Measurements from ENCODE around the gene BRINP1. TPM values are rescaled to one million over a fixed set of nuclear protein-coding genes. Genes with fewer than 3 reads are reported as not detected.

The BRINP1 gene
- total RNA-seq, 2 experiments from 2014 or later: not detected

DNA sequence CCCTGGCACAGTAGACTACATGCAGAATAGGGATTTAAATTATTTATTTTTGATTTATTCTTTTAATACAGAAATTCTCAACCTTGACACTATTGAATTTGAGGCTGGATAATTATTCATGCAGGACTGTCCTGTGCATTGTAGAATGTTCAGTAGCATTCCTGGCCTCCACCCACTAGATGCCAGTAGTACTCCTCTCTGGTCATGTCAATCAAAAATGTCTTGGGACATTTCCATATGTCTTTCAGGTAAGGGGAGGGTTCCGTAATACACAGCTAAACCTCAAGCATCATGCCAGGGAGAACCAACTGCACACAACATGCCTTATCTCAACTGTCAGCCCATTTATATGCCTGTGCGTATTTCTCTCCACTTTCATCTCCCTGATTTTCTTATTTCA is 231.8 kb downstream of the BRINP1 start:
- POLR2A ChIA-PET: no interaction called here

DNA sequence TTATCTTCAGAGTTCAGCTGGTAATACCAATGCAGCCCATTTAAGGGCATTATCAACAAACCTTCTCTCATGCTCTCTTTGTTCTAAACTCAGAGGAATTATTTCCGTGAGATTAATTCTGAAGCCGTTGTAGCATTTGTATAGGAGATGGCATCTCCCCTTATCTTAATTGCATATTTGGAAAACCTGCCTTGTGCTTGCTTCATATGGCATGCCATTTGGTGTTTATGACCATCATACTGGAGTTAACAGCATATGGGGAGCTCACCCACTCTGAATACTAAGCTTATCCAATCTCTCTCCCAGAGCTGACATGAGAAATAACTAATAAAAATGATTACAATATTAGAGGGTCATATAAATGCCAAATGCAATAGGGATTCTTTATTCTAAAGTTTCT is 243.2 kb downstream of the BRINP1 start:
- peaks cover 4% of the 10 kb centered on the region for H3K9me3 Mint-ChIP-seq

More for the DNA sequence above, 231.8 kb downstream of the BRINP1 start:
- TF ChIP-seq, protein P1, sequence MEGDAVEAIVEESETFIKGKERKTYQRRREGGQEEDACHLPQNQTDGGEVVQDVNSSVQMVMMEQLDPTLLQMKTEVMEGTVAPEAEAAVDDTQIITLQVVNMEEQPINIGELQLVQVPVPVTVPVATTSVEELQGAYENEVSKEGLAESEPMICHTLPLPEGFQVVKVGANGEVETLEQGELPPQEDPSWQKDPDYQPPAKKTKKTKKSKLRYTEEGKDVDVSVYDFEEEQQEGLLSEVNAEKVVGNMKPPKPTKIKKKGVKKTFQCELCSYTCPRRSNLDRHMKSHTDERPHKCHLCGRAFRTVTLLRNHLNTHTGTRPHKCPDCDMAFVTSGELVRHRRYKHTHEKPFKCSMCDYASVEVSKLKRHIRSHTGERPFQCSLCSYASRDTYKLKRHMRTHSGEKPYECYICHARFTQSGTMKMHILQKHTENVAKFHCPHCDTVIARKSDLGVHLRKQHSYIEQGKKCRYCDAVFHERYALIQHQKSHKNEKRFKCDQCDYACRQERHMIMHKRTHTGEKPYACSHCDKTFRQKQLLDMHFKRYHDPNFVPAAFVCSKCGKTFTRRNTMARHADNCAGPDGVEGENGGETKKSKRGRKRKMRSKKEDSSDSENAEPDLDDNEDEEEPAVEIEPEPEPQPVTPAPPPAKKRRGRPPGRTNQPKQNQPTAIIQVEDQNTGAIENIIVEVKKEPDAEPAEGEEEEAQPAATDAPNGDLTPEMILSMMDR (IDR thresholded peaks at IDR 0.05): no peak
- H3K36me3 ChIP-seq (ENCODE audit: insufficient read depth, low read length): no peaks in the 10 kb centered on the region
- DNase-seq (no peak), ATAC-seq (ENCODE audit: poor library complexity) (no peak)
- H3K27ac ChIP-seq (ENCODE audit: low read depth in 1 of 2, low read length in 2 of 2): no peak overlapping the region
- H3K36me3 Mint-ChIP-seq (ENCODE audit: low read depth): no peaks in the 10 kb centered on the region
- no peaks in the 10 kb centered on the region for H3K27me3 ChIP-seq (ENCODE audit: control insufficient read depth in 1 of 2, insufficient read depth in 2 of 2, low read length in 2 of 2)
- H3K9me3 ChIP-seq (ENCODE audit: control insufficient read depth in 1 of 2, insufficient read depth in 1 of 2, low read length in 2 of 2): no peaks in the 10 kb centered on the region
- H3K4me3 ChIP-seq (ENCODE audit: low read length): no peak overlapping the region
- H3K4me1 ChIP-seq (ENCODE audit: insufficient read depth, low read length): no peaks in the 10 kb centered on the region
- no peak overlapping the region for H3K4me3 Mint-ChIP-seq
- CTCF ChIA-PET: no interaction called here
- intact Hi-C loops (cut with DNase I, micrococcal nuclease): no loop called here
- H3K27ac Mint-ChIP-seq: no peak overlapping the region
- H3K27me3 Mint-ChIP-seq: no peaks in the 10 kb centered on the region
- H3K9me3 Mint-ChIP-seq: peaks cover 5% of the 10 kb centered on the region
- H3K4me1 Mint-ChIP-seq (ENCODE audit: low read depth): no peaks in the 10 kb centered on the region

DNA sequence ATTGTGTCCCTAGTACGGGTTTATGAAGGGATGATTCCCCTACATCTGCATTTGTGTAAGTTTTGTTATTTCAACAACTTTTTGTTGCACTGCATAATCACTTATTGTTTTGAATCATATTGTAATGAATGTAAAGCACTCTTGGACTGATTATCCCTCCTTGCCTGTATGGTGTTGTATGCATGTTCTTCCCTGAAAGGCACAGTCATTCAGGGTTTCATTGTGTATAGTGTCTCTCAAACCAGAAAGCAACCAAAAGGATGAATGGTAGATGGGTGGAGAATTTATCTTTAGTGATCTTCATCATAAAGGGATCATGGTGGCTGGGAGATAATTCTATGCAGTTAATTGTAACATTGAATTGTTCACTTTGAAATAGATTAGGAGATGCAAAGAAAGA is 247.3 kb downstream of the BRINP1 start:
- DNase-seq (no peak), ATAC-seq (ENCODE audit: poor library complexity) (no peak)
- intact Hi-C loops (cut with DNase I, micrococcal nuclease): no loop called here
- TF ChIP-seq, protein P1 (IDR thresholded peaks at IDR 0.05): no peak
- Mint-ChIP-seq H3K4me1 (ENCODE audit: low read depth) (no peaks in the 10 kb centered on the region), H3K27me3 (no peaks in the 10 kb centered on the region), H3K9me3 (no peaks in the 10 kb centered on the region), H3K36me3 (ENCODE audit: low read depth) (no peaks in the 10 kb centered on the region), H3K27ac (no peak overlapping the region), H3K4me3 (no peak overlapping the region)
- Histone ChIP-seq H3K4me3 (ENCODE audit: low read length) (no peak overlapping the region), H3K4me1 (ENCODE audit: insufficient read depth, low read length) (no peaks in the 10 kb centered on the region), H3K9me3 (ENCODE audit: control insufficient read depth in 1 of 2, insufficient read depth in 1 of 2, low read length in 2 of 2) (peaks cover 0 to 6% of the 10 kb centered on the region in 2 experiments), H3K27me3 (ENCODE audit: control insufficient read depth in 1 of 2, insufficient read depth in 2 of 2, low read length in 2 of 2) (no peaks in the 10 kb centered on the region), H3K27ac (ENCODE audit: low read depth in 1 of 2, low read length in 2 of 2) (no peak overlapping the region), H3K36me3 (ENCODE audit: insufficient read depth, low read length) (no peaks in the 10 kb centered on the region)
- CTCF ChIA-PET: no interaction called here
- POLR2A ChIA-PET: no interaction called here

More for the DNA sequence above, 243.2 kb downstream of the BRINP1 start:
- DNase-seq (no peak), ATAC-seq (ENCODE audit: poor library complexity) (no peak)
- H3K36me3 Mint-ChIP-seq (ENCODE audit: low read depth): no peaks in the 10 kb centered on the region
- CTCF ChIA-PET: no interaction called here
- no peak overlapping the region for H3K27ac Mint-ChIP-seq
- Histone ChIP-seq H3K36me3 (ENCODE audit: insufficient read depth, low read length) (no peaks in the 10 kb centered on the region), H3K9me3 (ENCODE audit: control insufficient read depth in 1 of 2, insufficient read depth in 1 of 2, low read length in 2 of 2) (no peaks in the 10 kb centered on the region), H3K27ac (ENCODE audit: low read depth in 1 of 2, low read length in 2 of 2) (no peak overlapping the region), H3K27me3 (ENCODE audit: control insufficient read depth in 1 of 2, insufficient read depth in 2 of 2, low read length in 2 of 2) (no peaks in the 10 kb centered on the region), H3K4me3 (ENCODE audit: low read length) (no peak overlapping the region), H3K4me1 (ENCODE audit: insufficient read depth, low read length) (no peaks in the 10 kb centered on the region)
- POLR2A ChIA-PET: no interaction called here
- H3K27me3 Mint-ChIP-seq: no peaks in the 10 kb centered on the region
- H3K4me1 Mint-ChIP-seq (ENCODE audit: low read depth): no peaks in the 10 kb centered on the region
- TF ChIP-seq, protein P1 (IDR thresholded peaks at IDR 0.05): no peak
- intact Hi-C loops (cut with DNase I, micrococcal nuclease): no loop called here
- no peak overlapping the region for H3K4me3 Mint-ChIP-seq

Measured in CD4-positive, alpha-beta T cell (primary cell).